Peyer's patch (tissue), 4 donors: Measurements from ENCODE around the gene SNX18. TPM values are rescaled to one million over a fixed set of nuclear protein-coding genes. Genes with fewer than 3 reads are reported as not detected.

ENCODE experiments used
- DNase-seq, 3 donors: peaks; one replicate each; pipeline ENCODE4 v3.0.0-alpha.2; 2017 to 2019
- H3K27ac ChIP-seq, 4 donors: fragments of 200-600 bp; sonication (generic); one replicate each; pipeline ENCODE4 v1.5.1; 2016 to 2019
- H3K27me3 ChIP-seq, 2 donors: fragments of 200-600 bp; sonication (generic); one replicate each; pipeline ENCODE4 v1.5.1; 2019
- H3K36me3 ChIP-seq, 3 donors: fragments of 200-600 bp; sonication (generic); one replicate each; pipeline ENCODE4 v1.5.1; 2016 to 2019
- H3K4me1 ChIP-seq, 4 donors: fragments of 200-600 bp; sonication (generic); one replicate each; pipeline ENCODE4 v1.5.1; 2016 to 2019
- H3K4me3 ChIP-seq, 4 donors: fragments of 200-600 bp; sonication (generic); 1 replicate in 3 of 4; 2 replicates in 1 of 4; pipeline ENCODE4 v1.5.1; 2016 to 2019; ENCODE audit warnings: mild to moderate bottlenecking in 1 of 4
- H3K9me3 ChIP-seq, 4 donors: fragments of 200-600 bp; sonication (generic); one replicate each; pipeline ENCODE4 v1.5.1; 2016 to 2019; ENCODE audit warnings: mild to moderate bottlenecking in 1 of 4
- CTCF ChIP-seq, 6 experiments: fragments of 450-650 bp in 4 of 6; fragments of 200-600 bp in 2 of 6; sonication (generic) in 1 of 6; IDR thresholded peaks; one replicate each; pipeline ENCODE4 v1.5.1; 2017 to 2019; ENCODE audit warnings: antibody characterized with exemption in 6 of 6, mild to moderate bottlenecking in 3 of 6, moderate library complexity in 1 of 6
- POLR2A ChIP-seq, 2 donors: fragments of 450-650 bp; IDR thresholded peaks; one replicate each; pipeline ENCODE4 v1.5.1; 2017; ENCODE audit warnings: antibody characterized with exemption in 2 of 2, mild to moderate bottlenecking in 2 of 2, moderate library complexity in 2 of 2
- total RNA-seq, 4 donors: library from RNA; depleted of rRNA; stranded (reverse); fragments of >200 nt; gene quantifications; one replicate each; pipeline ENCODE4 v1.1.0, GENCODE V29; 2016

Gene SNX18
- total RNA-seq, 4 donors from 2014 or later = 18.2 to 28.0 (median 22.5) TPM

- H3K4me1 ChIP-seq = peaks cover 0 to 10% (median 0%) of the 10 kb centered on the region in 4 donors
- H3K36me3 ChIP-seq = no peaks in the 10 kb centered on the region
- no peak for DNase-seq
- no peak for TF ChIP-seq CTCF (IDR thresholded peaks at IDR 0.05)
- no peak for TF ChIP-seq POLR2A (IDR thresholded peaks at IDR 0.05)
- no peak overlapping the region for H3K27ac ChIP-seq
- no peaks in the 10 kb centered on the region for H3K9me3 ChIP-seq
- H3K27me3 ChIP-seq = no peaks in the 10 kb centered on the region
- H3K4me3 ChIP-seq = no peak overlapping the region
Measured at GRCh38 chr5:54544044-54544443, 26.5 kb downstream of the SNX18 start.

- DNase-seq = no peak
- no peak overlapping the region for H3K27ac ChIP-seq
- peaks cover 0 to 10% (median 0%) of the 10 kb centered on the region in 4 donors for H3K4me1 ChIP-seq
- TF ChIP-seq POLR2A (IDR thresholded peaks at IDR 0.05) (no peak), CTCF (IDR thresholded peaks at IDR 0.05) (no peak)
- no peak overlapping the region for H3K4me3 ChIP-seq
- H3K36me3 ChIP-seq = no peaks in the 10 kb centered on the region
- H3K27me3 ChIP-seq = no peaks in the 10 kb centered on the region
- no peaks in the 10 kb centered on the region for H3K9me3 ChIP-seq
Measured at GRCh38 chr5:54545796-54546195, 28.2 kb downstream of the SNX18 start.

GRCh38 chr5:54547711-54548250 is 30.2 kb downstream of the SNX18 start:
- no peaks in the 10 kb centered on the region for H3K36me3 ChIP-seq
- peak in 1 of 3 donors; percentile 84 for DNase-seq
- peaks cover 0 to 10% (median 0%) of the 10 kb centered on the region in 4 donors for H3K4me1 ChIP-seq
- peak overlapping the region in 1 of 4 donors; percentile 23 for H3K27ac ChIP-seq
- H3K27me3 ChIP-seq = no peaks in the 10 kb centered on the region
- no peaks in the 10 kb centered on the region for H3K9me3 ChIP-seq
- TF ChIP-seq POLR2A (IDR thresholded peaks at IDR 0.05) (no peak), CTCF (IDR thresholded peaks at IDR 0.05) (no peak)
- H3K4me3 ChIP-seq = no peak overlapping the region

GRCh38 chr5:54548565-54548964 is 31.0 kb downstream of the SNX18 start:
- peaks cover 0 to 10% (median 0%) of the 10 kb centered on the region in 4 donors for H3K4me1 ChIP-seq
- H3K27me3 ChIP-seq = no peaks in the 10 kb centered on the region
- TF ChIP-seq CTCF (IDR thresholded peaks at IDR 0.05) (no peak), POLR2A (IDR thresholded peaks at IDR 0.05) (no peak)
- no peak for DNase-seq
- no peaks in the 10 kb centered on the region for H3K36me3 ChIP-seq
- H3K4me3 ChIP-seq = no peak overlapping the region
- H3K9me3 ChIP-seq = no peaks in the 10 kb centered on the region
- H3K27ac ChIP-seq = peak overlapping the region in 1 of 4 donors; percentile 23

GRCh38 chr5:54551292-54551691 is 33.7 kb downstream of the SNX18 start:
- no peak for DNase-seq
- H3K27me3 ChIP-seq = no peaks in the 10 kb centered on the region
- TF ChIP-seq POLR2A (IDR thresholded peaks at IDR 0.05) = no peak
- TF ChIP-seq CTCF (IDR thresholded peaks at IDR 0.05) = no peak
- H3K4me1 ChIP-seq = peaks cover 0 to 10% (median 0%) of the 10 kb centered on the region in 4 donors
- no peak overlapping the region for H3K27ac ChIP-seq
- no peaks in the 10 kb centered on the region for H3K9me3 ChIP-seq
- no peak overlapping the region for H3K4me3 ChIP-seq
- no peaks in the 10 kb centered on the region for H3K36me3 ChIP-seq

- Histone ChIP-seq H3K36me3 (no peaks in the 10 kb centered on the region), H3K9me3 (no peaks in the 10 kb centered on the region), H3K27ac (no peak overlapping the region), H3K4me1 (peaks cover 0 to 10% (median 0%) of the 10 kb centered on the region in 4 donors), H3K27me3 (no peaks in the 10 kb centered on the region), H3K4me3 (no peak overlapping the region)
- TF ChIP-seq POLR2A (IDR thresholded peaks at IDR 0.05) = no peak
- no peak for DNase-seq
Measured at GRCh38 chr5:54551926-54552325, 34.4 kb downstream of the SNX18 start.
